ENCODE data around the gene FAM168B.
A peak's percentile ranks its signal among the peaks of the same experiment; 100 is the strongest.
"Not testable (repeated sequence)": the region's sequence is repeated elsewhere in the genome, so short reads cannot be mapped to it uniquely, and the experiment has no call there.

Gene FAM168B

GRCh38 chr2:131094463-131095281 is 1.4 kb upstream of the FAM168B start:
- no peak for DNase-seq

DNA sequence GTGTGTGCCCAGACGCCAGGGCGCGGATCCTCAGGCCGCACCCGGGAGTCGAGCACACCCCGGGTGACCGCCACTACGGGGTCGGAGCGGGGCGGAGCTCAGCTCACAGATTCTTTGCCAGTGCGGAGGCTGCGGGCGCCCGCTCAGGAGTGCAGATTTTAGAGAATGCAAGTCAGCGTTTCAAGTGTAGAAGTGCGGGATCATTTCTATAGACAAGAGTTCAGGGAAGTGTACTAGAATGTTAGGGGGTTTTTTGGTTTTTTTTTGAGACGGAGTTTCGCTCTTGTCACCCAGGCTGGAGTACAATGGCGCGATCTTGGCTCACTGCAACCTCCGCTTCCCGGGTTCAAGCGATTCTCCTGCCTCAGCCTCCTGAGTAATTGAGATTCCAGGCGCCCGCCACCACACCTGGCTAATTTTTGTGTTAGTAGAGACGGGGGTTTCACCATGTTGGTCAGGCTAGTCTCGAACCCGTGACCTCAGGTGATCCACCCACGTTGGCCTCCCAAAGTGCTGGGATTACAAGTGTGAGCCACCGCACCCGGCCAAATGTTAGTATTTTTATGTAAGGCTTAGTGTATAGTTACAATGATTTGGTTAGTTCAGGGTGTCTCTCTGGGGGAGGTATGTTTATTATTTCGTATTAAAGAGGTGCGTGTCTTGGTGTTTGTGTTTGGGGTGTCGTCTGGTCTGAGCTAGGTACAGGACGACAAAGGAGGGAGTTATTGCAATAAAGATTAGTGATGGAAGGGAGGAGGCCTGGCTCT is 619 bp upstream of the FAM168B start:
- DNase-seq, result peak; percentile 15

DNA sequence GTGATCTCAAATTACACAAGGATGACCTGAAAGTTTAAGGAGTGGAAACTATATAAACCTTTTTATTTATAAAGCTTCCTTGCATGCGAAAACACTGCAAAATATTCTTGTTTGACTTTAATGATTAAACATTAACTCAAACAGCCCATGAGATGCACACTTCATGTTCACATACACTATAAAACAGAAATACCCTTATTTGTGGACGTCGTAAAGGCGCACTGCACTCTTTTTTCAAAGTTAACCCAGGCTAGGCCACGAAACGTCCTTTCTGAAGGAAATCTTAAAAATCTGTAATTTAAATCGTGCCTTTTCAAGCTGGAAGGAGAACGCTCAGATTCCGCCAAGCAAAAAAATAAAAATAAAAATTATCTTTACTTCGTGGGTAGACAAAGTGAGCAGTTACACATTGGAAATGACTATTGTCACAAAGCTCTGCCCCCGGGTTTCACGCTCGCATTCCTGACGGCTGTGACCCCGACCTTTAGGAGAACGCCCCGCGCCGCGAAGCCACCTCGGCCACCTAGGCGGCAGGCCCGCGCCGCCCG is 728 bp downstream of the FAM168B start:
- DNase-seq, result no peak

DNA sequence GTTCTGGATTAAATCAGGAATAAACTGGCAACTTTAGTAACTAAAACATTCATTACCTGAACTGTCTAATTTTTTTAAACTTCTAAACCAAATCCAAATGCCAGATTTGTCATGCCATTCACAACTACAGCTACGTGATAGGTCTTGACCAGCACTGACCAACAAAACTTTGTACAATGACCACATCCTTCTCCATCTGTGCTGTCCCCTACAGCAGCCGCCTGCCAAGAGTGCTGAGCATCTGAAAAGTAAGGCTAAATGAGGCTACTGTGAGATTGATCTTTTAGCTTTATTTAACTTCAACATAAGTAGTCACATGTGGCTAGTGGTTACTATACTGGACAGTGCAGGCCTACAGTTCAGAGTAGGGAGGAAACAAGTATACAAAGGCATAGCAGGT is 7.6 kb downstream of the FAM168B start:
- DNase-seq, result no peak

GRCh38 chr2:131081190-131081589 is 12.1 kb downstream of the FAM168B start:
- no peak for DNase-seq

DNA sequence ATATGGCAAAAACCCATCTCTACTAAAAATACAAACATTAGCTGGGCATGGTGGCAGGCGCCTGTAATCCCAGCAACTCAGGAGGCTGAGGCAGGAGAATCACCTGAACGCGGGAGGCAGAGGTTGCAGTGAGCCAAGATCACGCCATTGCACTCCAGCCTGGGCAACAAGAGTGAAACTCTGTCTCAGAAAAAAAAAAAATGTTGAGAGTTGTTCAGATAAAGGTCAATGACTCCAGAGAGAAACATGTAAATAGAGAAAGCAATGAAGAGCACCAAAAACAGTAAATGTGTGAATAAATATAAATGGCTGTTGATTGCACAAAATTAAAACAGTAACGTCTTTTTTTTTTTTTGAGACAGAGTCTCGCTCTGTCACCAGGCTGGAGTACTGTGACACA is 13.3 kb downstream of the FAM168B start:
- DNase-seq, result not testable (repeated sequence)

DNA sequence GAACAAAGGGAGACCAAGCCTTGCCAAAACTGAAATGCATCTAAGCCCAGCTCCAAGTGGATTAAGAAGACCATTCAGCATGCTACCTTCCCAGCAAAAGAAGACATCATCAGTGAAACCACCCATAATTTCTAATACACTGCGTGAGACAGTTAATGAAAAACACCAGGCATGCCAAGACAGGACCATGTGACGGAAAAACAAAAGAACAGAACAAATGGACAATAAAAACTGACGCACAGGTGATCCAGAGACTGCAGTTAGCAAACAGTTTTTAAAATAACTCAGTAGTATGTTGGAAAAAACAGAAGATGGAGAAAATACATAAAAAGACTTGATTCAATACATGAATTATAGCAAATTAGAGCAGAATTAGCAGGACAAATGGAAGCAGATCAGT is 15.3 kb downstream of the FAM168B start:
- DNase-seq, result no peak

DNA sequence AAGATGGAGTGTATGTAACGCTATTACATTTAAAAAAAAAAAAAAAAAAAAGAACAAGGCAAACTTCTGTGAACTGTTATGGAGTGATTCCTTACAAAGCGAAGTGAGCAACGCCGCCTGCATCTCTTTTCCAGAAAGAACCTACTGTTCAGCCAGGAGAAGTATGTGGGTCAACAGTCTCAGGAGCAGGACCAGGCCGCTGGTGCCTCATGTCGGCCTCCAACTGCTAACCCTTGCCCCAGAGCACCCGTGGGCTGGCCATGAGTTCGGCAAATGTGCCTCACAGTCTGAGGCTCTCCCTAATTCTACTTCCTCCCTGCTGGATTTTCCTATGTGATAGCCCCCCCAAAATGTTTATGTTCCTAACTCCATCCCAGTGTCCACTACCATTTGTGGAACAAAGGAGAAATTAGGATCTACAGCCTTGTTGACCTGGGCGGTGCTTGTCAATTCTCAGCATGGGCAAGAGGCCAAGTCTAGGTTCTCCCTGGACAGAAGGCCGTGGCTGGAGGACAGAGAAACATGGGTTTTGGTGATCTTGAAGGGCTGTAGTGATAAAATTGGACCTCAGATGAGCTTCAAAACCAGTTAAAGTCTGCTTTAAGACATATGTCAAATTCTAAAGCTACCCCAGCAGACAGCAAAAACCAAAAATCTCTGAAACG is 15.9 kb downstream of the FAM168B start:
- no peak for DNase-seq

DNA sequence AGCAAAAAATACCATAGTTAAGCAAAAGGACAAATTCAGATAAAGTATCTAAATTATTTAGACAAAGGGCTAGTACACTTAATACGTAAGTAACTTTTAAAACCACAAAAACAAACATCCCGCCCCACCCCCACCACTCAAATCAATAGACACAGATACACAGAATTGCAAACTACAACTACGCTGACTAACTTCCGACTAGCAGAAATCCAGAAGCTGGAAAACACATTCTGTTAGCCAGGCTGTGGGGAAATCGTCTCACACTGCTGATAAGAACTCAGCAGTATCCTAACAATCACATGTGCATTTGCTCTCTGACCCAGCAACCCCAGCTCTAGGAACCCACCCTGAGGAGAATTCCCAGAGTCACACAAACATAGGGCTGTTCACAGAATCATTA is 16.6 kb downstream of the FAM168B start:
- no peak for DNase-seq

- not testable (repeated sequence) for DNase-seq
Measured at GRCh38 chr2:131075578-131075977, 17.7 kb downstream of the FAM168B start.

DNA sequence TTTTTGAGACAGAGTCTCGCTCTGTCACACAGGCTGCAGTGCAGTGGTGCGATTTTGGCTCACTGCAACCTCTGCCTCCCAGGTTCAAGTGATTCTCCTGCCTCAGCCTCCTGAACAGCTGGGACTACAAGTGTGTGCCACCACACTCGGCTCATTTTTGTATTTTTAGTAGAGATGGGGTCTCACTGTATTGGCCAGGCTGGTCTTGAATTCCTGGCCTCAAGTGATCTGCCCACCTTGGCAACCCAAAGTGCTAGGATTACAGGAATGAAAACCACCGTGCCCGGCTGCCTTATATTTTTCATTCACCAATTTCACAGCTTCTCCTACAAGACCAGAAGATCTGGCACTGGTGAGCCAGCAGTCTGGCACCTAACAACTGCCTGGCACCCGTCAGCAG is 25.1 kb downstream of the FAM168B start:
- not testable (repeated sequence) for DNase-seq

DNA sequence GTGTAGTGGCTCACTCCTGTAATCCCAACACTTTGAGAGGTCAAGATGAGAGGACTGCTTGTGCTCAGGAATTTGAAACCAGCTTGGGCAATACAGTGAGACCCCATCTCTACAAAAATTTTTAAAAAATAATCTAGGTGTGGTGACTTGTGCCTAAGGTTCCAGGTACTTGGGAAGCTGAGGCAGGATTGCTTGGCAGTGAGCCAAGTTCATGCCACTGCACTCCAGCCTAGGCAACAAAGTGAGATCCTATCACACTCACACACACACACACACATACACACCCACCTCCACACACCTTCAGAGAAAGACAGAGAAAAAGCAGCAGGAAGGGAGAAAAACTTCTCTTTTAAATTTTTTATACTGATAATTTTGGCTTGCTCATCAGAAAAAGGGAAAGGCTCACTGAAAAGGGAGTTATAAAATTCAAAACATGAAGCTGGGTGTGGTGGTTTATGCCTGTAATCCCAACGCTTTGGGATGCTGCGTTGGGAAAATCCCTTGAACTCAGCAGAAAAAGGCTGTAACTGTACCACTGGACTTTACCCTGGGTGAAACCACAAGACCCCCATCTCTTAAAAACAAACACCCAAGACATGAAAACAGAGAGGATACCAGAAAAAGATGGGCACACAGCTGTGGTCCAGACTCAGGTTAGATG is 25.7 kb downstream of the FAM168B start:
- no peak for DNase-seq

- DNase-seq, result no peak
Measured at GRCh38 chr2:131064589-131065512, 28.4 kb downstream of the FAM168B start.

DNA sequence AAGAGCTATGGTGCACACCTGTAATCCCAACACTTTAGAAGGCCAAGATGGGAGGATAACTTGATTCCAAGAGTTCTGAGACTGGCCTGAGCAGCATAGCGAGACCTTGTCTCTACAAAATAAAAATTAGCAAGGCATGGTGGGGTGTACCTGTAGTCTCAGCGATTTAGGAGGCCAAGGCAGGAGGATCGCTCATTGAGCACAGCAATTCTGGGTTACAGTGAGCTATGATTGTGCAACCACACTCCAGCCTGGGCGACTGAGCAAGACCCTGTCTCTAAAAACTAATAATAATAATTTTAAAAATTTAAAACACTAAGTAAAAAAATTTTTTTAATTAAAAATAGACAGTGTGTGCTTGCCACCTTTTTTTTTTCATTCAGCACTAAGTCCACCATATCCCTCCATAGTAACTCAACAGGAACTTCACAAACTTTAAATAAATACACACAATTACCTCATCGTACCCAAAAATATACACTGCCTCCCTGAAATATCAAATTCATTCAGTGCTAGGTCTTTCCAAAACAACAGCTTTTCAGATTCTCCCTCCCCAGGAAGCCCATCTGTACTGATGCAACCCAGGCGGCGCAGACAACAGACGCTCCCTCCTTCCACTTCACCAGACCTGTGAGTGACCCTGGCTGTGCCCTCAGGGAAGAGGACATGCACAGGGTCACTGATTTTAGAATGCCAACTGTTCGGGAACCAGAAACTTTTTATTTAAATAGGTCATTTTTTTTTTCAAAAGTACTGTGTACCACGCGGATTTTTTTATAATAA is 29.6 kb downstream of the FAM168B start:
- no peak for DNase-seq

DNA sequence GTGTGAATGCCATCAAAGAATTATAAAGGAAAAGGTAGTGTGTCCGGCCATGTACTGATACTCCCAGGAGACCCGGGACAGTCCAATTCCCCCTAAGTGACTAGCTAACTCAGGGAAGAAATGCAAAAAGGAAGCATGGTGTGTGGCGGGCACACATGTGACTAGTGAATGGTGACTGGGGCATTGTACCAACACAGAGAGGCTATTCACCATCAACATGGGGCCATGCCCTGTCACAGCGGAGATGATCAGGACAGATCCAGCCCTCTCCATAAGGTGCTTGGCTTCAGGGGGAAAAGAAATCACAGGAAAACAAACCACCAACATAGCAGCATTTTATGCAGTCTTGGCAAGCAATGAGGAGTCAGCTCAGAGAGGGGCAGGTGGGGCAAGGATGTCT is 34.3 kb downstream of the FAM168B start:
- DNase-seq, result no peak

DNA sequence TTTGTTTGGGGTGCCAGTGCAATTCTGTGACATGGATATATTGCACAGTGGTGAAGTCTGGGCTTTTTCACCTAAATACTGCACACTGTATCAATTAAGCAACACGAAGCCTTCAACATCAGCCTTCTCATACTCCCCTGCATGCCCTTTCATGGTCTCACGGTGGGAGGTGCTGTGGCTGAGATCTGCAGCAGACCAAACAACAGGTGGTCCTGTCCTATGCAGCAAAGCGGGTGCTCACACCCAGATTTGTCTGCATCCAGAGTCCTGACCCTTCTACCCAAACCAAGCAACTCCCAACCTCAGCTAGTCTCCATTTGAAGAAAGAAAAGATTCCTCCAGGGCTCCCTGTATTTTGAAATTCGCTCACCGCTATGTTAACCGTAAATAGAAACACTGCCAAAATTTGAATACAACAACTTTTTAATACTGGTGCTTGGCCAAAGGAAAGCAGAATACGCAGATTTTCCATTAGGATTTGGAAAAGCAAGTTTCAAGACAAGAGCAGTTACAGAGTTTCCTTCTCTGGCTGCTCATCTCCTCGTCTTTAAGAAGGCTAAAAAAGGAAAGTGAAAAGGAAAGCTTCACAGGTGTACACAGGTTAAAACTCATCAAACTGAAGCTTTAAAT is 34.9 kb downstream of the FAM168B start:
- no peak for DNase-seq

DNA sequence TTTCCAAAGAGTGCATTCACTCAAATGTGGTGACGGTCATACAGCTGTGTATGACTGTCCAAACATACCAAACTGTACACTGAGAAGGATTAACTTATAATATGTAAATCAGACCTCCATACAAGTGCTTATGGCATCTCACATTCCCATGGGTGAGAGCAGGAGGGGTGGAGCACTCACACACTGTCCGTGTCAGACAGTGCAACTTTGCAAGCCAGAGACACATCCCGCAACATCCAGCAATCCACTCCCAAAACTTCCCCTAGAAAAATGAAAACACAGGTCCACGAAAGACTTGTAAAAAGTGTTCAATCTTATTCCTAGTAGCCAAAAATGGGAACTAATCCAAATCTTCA is 36.4 kb downstream of the FAM168B start:
- no peak for DNase-seq

DNA sequence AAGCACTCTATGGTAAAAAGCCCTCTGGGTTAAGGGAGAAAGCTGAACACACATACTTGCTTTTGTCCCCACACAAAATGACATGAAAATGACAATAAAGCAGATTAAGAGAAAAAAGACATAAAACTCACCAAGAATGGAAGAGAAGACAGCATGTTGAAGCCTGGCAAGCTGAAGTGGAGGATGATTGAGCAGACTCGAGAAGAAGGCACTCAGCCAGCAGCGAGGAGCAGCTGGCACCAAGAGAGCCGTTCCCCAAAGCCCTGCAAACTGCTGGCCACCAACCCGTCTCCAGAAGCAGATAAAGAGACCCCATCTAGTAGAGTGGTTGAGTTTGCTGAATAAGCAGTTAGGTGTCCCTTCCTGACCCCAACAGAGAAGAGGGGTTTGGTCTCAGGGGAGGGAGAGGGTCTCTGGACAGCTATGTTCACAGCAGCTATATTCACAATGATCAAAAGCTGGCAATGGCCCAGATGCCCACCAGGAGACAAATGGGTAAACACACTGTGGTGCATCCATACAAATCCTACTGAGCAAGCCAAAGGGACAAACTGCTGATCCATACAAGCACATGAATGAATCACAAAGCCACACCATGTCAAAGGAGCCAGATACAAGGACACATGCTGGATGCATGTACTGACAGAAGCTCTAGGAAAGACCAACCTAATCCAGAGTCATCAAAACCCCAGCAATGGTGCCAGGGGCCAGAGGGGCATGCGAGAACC is 36.9 kb downstream of the FAM168B start:
- no peak for DNase-seq

DNA sequence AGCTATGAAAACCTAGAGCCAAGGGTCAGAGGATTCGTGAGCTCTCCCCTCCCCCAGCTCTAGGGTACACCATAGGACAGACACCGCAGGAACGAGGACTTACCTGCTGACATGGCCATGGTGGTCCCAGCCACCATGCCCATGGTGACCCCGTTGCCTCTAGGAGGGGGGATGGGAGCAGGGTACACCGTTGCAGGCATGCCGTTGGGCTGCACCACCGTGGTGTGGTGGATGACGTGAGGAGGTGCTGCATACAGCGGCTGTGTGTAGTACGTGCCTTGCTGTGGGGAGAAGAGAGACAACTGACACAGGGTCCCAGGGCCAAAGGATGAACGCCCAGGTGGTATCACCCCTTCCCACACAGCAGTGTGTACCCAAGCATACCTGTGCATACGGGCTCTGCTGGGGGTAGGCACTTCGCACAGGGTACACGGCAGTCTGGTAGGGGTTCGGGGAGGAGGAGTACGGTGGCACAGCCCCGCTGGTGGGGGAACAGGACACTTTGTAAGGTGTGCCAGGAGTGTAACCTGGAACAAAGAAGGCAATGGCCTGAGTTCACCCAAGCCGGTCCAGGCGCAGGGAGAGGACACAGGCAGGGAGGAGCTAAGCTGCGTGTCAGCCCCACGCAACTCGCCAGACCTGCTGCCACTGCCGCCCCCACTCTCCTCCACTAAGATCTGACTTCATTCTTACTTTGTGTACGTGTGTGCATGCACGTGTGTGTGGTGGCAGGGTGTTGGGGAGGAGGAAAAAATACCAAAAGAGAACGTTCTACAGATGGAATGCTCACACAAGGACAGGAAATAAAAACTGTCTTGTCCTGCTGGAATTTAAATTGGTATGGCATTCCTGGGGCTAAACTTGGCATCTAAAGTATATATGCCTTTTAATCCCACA is 37.8 kb downstream of the FAM168B start:
- DNase-seq, result no peak

All from activated CD4-positive, alpha-beta T cell treated with anti-CD3 and anti-CD28 coated beads, Interleukin-10, Interleukin-2, amounts not matched to agents 100 ng/mL and 50 ng/mL, durations not matched to agents 16 hours and 8 hours (primary cell).